ENCODE measurements around the gene SUPT3H. TPM values are rescaled to one million over a fixed set of nuclear protein-coding genes. Genes with fewer than 3 reads are reported as not detected.

Gene SUPT3H
- polyA plus RNA-seq, 1 donor, result 12.0 TPM

GRCh38 chr6:45420083-45420908 lies 42.6 kb upstream of the SUPT3H start:
- no CpG with 5 or more reads among the region's 40 CpGs for WGBS (ENCODE audit: insufficient coverage, low lambda C conversion rate)
- peaks cover 76% of the 10 kb centered on the region for H3K27me3 ChIP-seq (ENCODE audit: control insufficient read depth, insufficient read depth, low read length)
- H3K36me3 ChIP-seq (ENCODE audit: control insufficient read depth, insufficient read depth, low read length), result no peaks in the 10 kb centered on the region
- DNase-seq, result peak in 1 of 2 donors; percentile 43
- H3K4me3 ChIP-seq (ENCODE audit: low read length), result peak overlapping the region; percentile 11
- no peak overlapping the region for H3K27ac ChIP-seq (ENCODE audit: low read length)
- H3K4me1 ChIP-seq (ENCODE audit: control insufficient read depth, insufficient read depth, low read length), result peaks cover 23% of the 10 kb centered on the region
- H3K9me3 ChIP-seq (ENCODE audit: control insufficient read depth, low read depth, low read length), result peaks cover 22% of the 10 kb centered on the region

GRCh38 chr6:45419571-45420082 lies 41.9 kb upstream of the SUPT3H start:
- DNase-seq, result peak; percentile 37 to 70
- peaks cover 75% of the 10 kb centered on the region for H3K27me3 ChIP-seq (ENCODE audit: control insufficient read depth, insufficient read depth, low read length)
- peaks cover 22% of the 10 kb centered on the region for H3K9me3 ChIP-seq (ENCODE audit: control insufficient read depth, low read depth, low read length)
- no peak overlapping the region for H3K27ac ChIP-seq (ENCODE audit: low read length)
- peak overlapping the region; percentile 11 for H3K4me3 ChIP-seq (ENCODE audit: low read length)
- H3K36me3 ChIP-seq (ENCODE audit: control insufficient read depth, insufficient read depth, low read length), result no peaks in the 10 kb centered on the region
- H3K4me1 ChIP-seq (ENCODE audit: control insufficient read depth, insufficient read depth, low read length), result peaks cover 23% of the 10 kb centered on the region
- WGBS (ENCODE audit: insufficient coverage, low lambda C conversion rate), result 0% methylated on average over 3 of the region's 38 CpGs

GRCh38 chr6:45417436-45417835 lies 39.7 kb upstream of the SUPT3H start:
- no CpG with 5 or more reads among the region's 2 CpGs for WGBS (ENCODE audit: insufficient coverage, low lambda C conversion rate)
- H3K27ac ChIP-seq (ENCODE audit: low read length), result no peak overlapping the region
- peaks cover 15% of the 10 kb centered on the region for H3K4me1 ChIP-seq (ENCODE audit: control insufficient read depth, insufficient read depth, low read length)
- H3K9me3 ChIP-seq (ENCODE audit: control insufficient read depth, low read depth, low read length), result peaks cover 14% of the 10 kb centered on the region
- no peak overlapping the region for H3K4me3 ChIP-seq (ENCODE audit: low read length)
- H3K27me3 ChIP-seq (ENCODE audit: control insufficient read depth, insufficient read depth, low read length), result peaks cover 54% of the 10 kb centered on the region
- DNase-seq, result no peak
- H3K36me3 ChIP-seq (ENCODE audit: control insufficient read depth, insufficient read depth, low read length), result no peaks in the 10 kb centered on the region

- peaks cover 48% of the 10 kb centered on the region for H3K27me3 ChIP-seq (ENCODE audit: control insufficient read depth, insufficient read depth, low read length)
- WGBS (ENCODE audit: insufficient coverage, low lambda C conversion rate), result no CpG with 5 or more reads among the region's 2 CpGs
- no peak overlapping the region for H3K4me3 ChIP-seq (ENCODE audit: low read length)
- no peak overlapping the region for H3K27ac ChIP-seq (ENCODE audit: low read length)
- no peaks in the 10 kb centered on the region for H3K36me3 ChIP-seq (ENCODE audit: control insufficient read depth, insufficient read depth, low read length)
- peaks cover 11% of the 10 kb centered on the region for H3K4me1 ChIP-seq (ENCODE audit: control insufficient read depth, insufficient read depth, low read length)
- no peak for DNase-seq
- H3K9me3 ChIP-seq (ENCODE audit: control insufficient read depth, low read depth, low read length), result peaks cover 12% of the 10 kb centered on the region
Observed at GRCh38 chr6:45416700-45417099, 39.0 kb upstream of the SUPT3H start.

GRCh38 chr6:45415788-45416518 lies 38.2 kb upstream of the SUPT3H start:
- no peaks in the 10 kb centered on the region for H3K36me3 ChIP-seq (ENCODE audit: control insufficient read depth, insufficient read depth, low read length)
- DNase-seq, result no peak
- no peak overlapping the region for H3K27ac ChIP-seq (ENCODE audit: low read length)
- peaks cover 8% of the 10 kb centered on the region for H3K9me3 ChIP-seq (ENCODE audit: control insufficient read depth, low read depth, low read length)
- H3K27me3 ChIP-seq (ENCODE audit: control insufficient read depth, insufficient read depth, low read length), result peaks cover 41% of the 10 kb centered on the region
- no peak overlapping the region for H3K4me3 ChIP-seq (ENCODE audit: low read length)
- 90% methylated on average over 3 of the region's 3 CpGs for WGBS (ENCODE audit: insufficient coverage, low lambda C conversion rate)
- peaks cover 6% of the 10 kb centered on the region for H3K4me1 ChIP-seq (ENCODE audit: control insufficient read depth, insufficient read depth, low read length)

- H3K36me3 ChIP-seq (ENCODE audit: control insufficient read depth, insufficient read depth, low read length), result no peaks in the 10 kb centered on the region
- no peak for DNase-seq
- peaks cover 8% of the 10 kb centered on the region for H3K9me3 ChIP-seq (ENCODE audit: control insufficient read depth, low read depth, low read length)
- no CpG with 5 or more reads among the region's 2 CpGs for WGBS (ENCODE audit: insufficient coverage, low lambda C conversion rate)
- H3K27me3 ChIP-seq (ENCODE audit: control insufficient read depth, insufficient read depth, low read length), result peaks cover 34% of the 10 kb centered on the region
- peaks cover 6% of the 10 kb centered on the region for H3K4me1 ChIP-seq (ENCODE audit: control insufficient read depth, insufficient read depth, low read length)
- no peak overlapping the region for H3K4me3 ChIP-seq (ENCODE audit: low read length)
- H3K27ac ChIP-seq (ENCODE audit: low read length), result no peak overlapping the region
Observed at GRCh38 chr6:45415315-45415714, 37.6 kb upstream of the SUPT3H start.

- H3K27ac ChIP-seq (ENCODE audit: low read length), result no peak overlapping the region
- no peak for DNase-seq
- H3K36me3 ChIP-seq (ENCODE audit: control insufficient read depth, insufficient read depth, low read length), result no peaks in the 10 kb centered on the region
- H3K9me3 ChIP-seq (ENCODE audit: control insufficient read depth, low read depth, low read length), result no peaks in the 10 kb centered on the region
- WGBS (ENCODE audit: insufficient coverage, low lambda C conversion rate), result no CpG with 5 or more reads among the region's 5 CpGs
- no peak overlapping the region for H3K4me3 ChIP-seq (ENCODE audit: low read length)
- peaks cover 12% of the 10 kb centered on the region for H3K27me3 ChIP-seq (ENCODE audit: control insufficient read depth, insufficient read depth, low read length)
- H3K4me1 ChIP-seq (ENCODE audit: control insufficient read depth, insufficient read depth, low read length), result no peaks in the 10 kb centered on the region
Observed at GRCh38 chr6:45411959-45412358, 34.2 kb upstream of the SUPT3H start.

GRCh38 chr6:45400021-45400420 lies 22.3 kb upstream of the SUPT3H start:
- no peak overlapping the region for H3K4me3 ChIP-seq (ENCODE audit: low read length)
- WGBS (ENCODE audit: insufficient coverage, low lambda C conversion rate), result 83% methylated on average over 1 of the region's 2 CpGs
- H3K27me3 ChIP-seq (ENCODE audit: control insufficient read depth, insufficient read depth, low read length), result no peaks in the 10 kb centered on the region
- no peaks in the 10 kb centered on the region for H3K4me1 ChIP-seq (ENCODE audit: control insufficient read depth, insufficient read depth, low read length)
- no peak for DNase-seq
- H3K9me3 ChIP-seq (ENCODE audit: control insufficient read depth, low read depth, low read length), result no peaks in the 10 kb centered on the region
- no peak overlapping the region for H3K27ac ChIP-seq (ENCODE audit: low read length)
- no peaks in the 10 kb centered on the region for H3K36me3 ChIP-seq (ENCODE audit: control insufficient read depth, insufficient read depth, low read length)

- no peak overlapping the region for H3K27ac ChIP-seq (ENCODE audit: low read length)
- H3K27me3 ChIP-seq (ENCODE audit: control insufficient read depth, insufficient read depth, low read length), result no peaks in the 10 kb centered on the region
- DNase-seq, result no peak
- WGBS (ENCODE audit: insufficient coverage, low lambda C conversion rate), result no CpG with 5 or more reads among the region's 2 CpGs
- no peaks in the 10 kb centered on the region for H3K36me3 ChIP-seq (ENCODE audit: control insufficient read depth, insufficient read depth, low read length)
- no peaks in the 10 kb centered on the region for H3K9me3 ChIP-seq (ENCODE audit: control insufficient read depth, low read depth, low read length)
- no peaks in the 10 kb centered on the region for H3K4me1 ChIP-seq (ENCODE audit: control insufficient read depth, insufficient read depth, low read length)
- no peak overlapping the region for H3K4me3 ChIP-seq (ENCODE audit: low read length)
Observed at GRCh38 chr6:45398075-45398813, 20.5 kb upstream of the SUPT3H start.

- no peak overlapping the region for H3K27ac ChIP-seq (ENCODE audit: low read length)
- DNase-seq, result no peak
- H3K4me3 ChIP-seq (ENCODE audit: low read length), result no peak overlapping the region
- H3K27me3 ChIP-seq (ENCODE audit: control insufficient read depth, insufficient read depth, low read length), result no peaks in the 10 kb centered on the region
- no peaks in the 10 kb centered on the region for H3K9me3 ChIP-seq (ENCODE audit: control insufficient read depth, low read depth, low read length)
- no peaks in the 10 kb centered on the region for H3K4me1 ChIP-seq (ENCODE audit: control insufficient read depth, insufficient read depth, low read length)
- H3K36me3 ChIP-seq (ENCODE audit: control insufficient read depth, insufficient read depth, low read length), result no peaks in the 10 kb centered on the region
- no CpG with 5 or more reads among the region's 4 CpGs for WGBS (ENCODE audit: insufficient coverage, low lambda C conversion rate)
Observed at GRCh38 chr6:45394586-45395095, 16.9 kb upstream of the SUPT3H start.

All from large intestine (tissue), 3 donors.